C4-2B (cell line): Measurements from ENCODE around the gene PRKACB.

Experiments
- CTCF ChIP-seq: fragments of 450-650 bp; conservative IDR thresholded peaks from 2 replicates; pipeline ENCODE4 v1.5.1; 2017; ENCODE audit warnings: mild to moderate bottlenecking
- ZFX ChIP-seq: fragments of 450-650 bp; IDR thresholded peaks from 2 replicates; pipeline ENCODE4 v1.6.1; 2017

- TF ChIP-seq CTCF (no peak), ZFX (no peak)
Observed at GRCh38 chr1:84253036-84253435, 109.0 kb downstream of the PRKACB start.
